ENCODE data around the gene PRPF19. TPM values are rescaled to one million over a fixed set of nuclear protein-coding genes. Genes with fewer than 3 reads are reported as not detected.

PRPF19 gene
- total and polyA plus RNA-seq, 2 of the 8 experiments (the other 6 are each of a cell fraction or from before 2014, with no cell fraction given), result 107 to 141 TPM

- Histone ChIP-seq H2AK5ac (ENCODE audit: low read depth, low read length) (no peak overlapping the region), H3K9ac (replicated peaks in 1 of 4; ENCODE audit: extremely low read depth in 1 of 4, low read depth in 3 of 4, low read length in 3 of 4) (no peak overlapping the region), H2BK20ac (ENCODE audit: low read length) (no peak overlapping the region), H2BK120ac (replicated peaks; ENCODE audit: low read depth, low read length) (no peak overlapping the region), H3K18ac (ENCODE audit: extremely low read depth, low read length) (no peak overlapping the region), H2BK15ac (ENCODE audit: low read length) (no peak overlapping the region), H3K23me2 (ENCODE audit: low read depth, low read length) (no peaks in the 10 kb centered on the region), H3K9me3 (ENCODE audit: insufficient read depth in 2 of 2, low read depth in 1 of 2, low read length in 1 of 2) (no peaks in the 10 kb centered on the region), H3K56ac (replicated peaks; ENCODE audit: insufficient read length, low read depth, low read length) (no peak overlapping the region), H4K5ac (ENCODE audit: insufficient read length, low read depth, low read length) (no peak overlapping the region), H3K27ac (ENCODE audit: low read depth, low read length) (no peak overlapping the region), H3K4me1 (replicated peaks in 1 of 4; ENCODE audit: control insufficient read depth in 3 of 4, insufficient read depth in 4 of 4, low read length in 3 of 4) (peaks cover 0 to 3% (median 1%) of the 10 kb centered on the region in 4 experiments; a peak in 4 of 7 replicates), H3K79me1 (ENCODE audit: low read depth, low read length) (0 out of 2 replicates have a peak, but pooled peaks cover 2% of the 10 kb centered on the region), H3K4me3 (ENCODE audit: extremely low read depth in 1 of 4, insufficient read depth in 2 of 4, low read depth in 3 of 4, low read length in 4 of 4) (no peak overlapping the region), H4K8ac (ENCODE audit: extremely low read depth, insufficient read depth, low read length) (no peak overlapping the region; the same call in 1 of the 2 replicates), H2AFZ (ENCODE audit: low read length) (no peak overlapping the region), H3K79me2 (ENCODE audit: control insufficient read depth in 1 of 2, insufficient read depth in 2 of 2, low read length in 2 of 2) (no peaks in the 10 kb centered on the region), H4K91ac (replicated peaks; ENCODE audit: insufficient read length, low read length) (no peak overlapping the region), H3K4ac (replicated peaks; ENCODE audit: insufficient read length, low read depth, low read length) (no peak overlapping the region), H2BK5ac (ENCODE audit: low read depth, low read length) (no peak overlapping the region), H3K14ac (ENCODE audit: insufficient read length) (no peak overlapping the region), H3K27me3 (replicated peaks in 1 of 4; ENCODE audit: control insufficient read depth in 3 of 4, extremely low read depth in 1 of 4, insufficient read depth in 3 of 4, low read length in 3 of 4) (no peaks in the 10 kb centered on the region), H3K36me3 (ENCODE audit: control insufficient read depth in 2 of 4, insufficient read depth in 4 of 4, low read length in 3 of 4) (peaks cover 10 to 63% (median 27%) of the 10 kb centered on the region in 4 experiments; a peak in 7 of 8 replicates), H4K20me1 (replicated peaks in 1 of 2; ENCODE audit: control insufficient read depth in 1 of 2, insufficient read depth in 2 of 2, low read length in 2 of 2) (peaks cover 5 to 9% of the 10 kb centered on the region in 2 experiments), H2BK12ac (ENCODE audit: low read depth, low read length) (no peak overlapping the region), H3K4me2 (ENCODE audit: insufficient read depth in 1 of 2, low read depth in 2 of 2, low read length in 2 of 2) (no peak overlapping the region), H3K23ac (ENCODE audit: insufficient read length) (no peak overlapping the region)
- POLR2A ChIA-PET (ENCODE audit: partially characterized antibody), result interaction anchor here (0.8 to 2.1 kb wide), 3 partner anchors 9 to 18 kb away, joined by 4 to 5 read pairs (median 5); partner anchors contain the start of gene TMEM109
- WGBS, 2 experiments (ENCODE audit: extremely low coverage in 1 of 2, insufficient coverage in 1 of 2, insufficient read length in 1 of 2, insufficient replicate concordance in 2 of 2, low coverage in 1 of 2, low lambda C conversion rate in 2 of 2, missing lambda C conversion rate in 1 of 2), result 90% methylated on average over 9 of the region's 9 CpGs; no CpG with 5 or more reads in 1 of the 2 experiments
- DNase-seq (ENCODE audit: low read depth in 1 of 2, low spot score in 2 of 2) (no peak), FAIRE-seq (no peak)
- CTCF ChIA-PET (ENCODE audit: partially characterized antibody), result interaction anchor here (0.8 to 1.6 kb wide), 5 partner anchors 9 to 37 kb away, joined by 3 to 4 read pairs (median 3); no protein-coding TSS in a partner anchor
- no peak for TF ChIP-seq FOSL1 (IDR thresholded peaks at IDR 0.05; ENCODE audit: insufficient read depth, low read depth, low read length)
Measured at GRCh38 chr11:60931917-60932316, 25.5 kb upstream of the PRPF19 start.
